ENCODE measurements around the gene CABLES1.
"Not testable (repeated sequence)": the region's sequence is repeated elsewhere in the genome, so short reads cannot be mapped to it uniquely, and the experiment has no call there.

CABLES1 gene

GRCh38 chr18:23105030-23105429 is 30.3 kb upstream of the CABLES1 start:
- FAIRE-seq = no peak
- TF ChIP-seq CTCF (IDR thresholded peaks at IDR 0.05; ENCODE audit: insufficient read depth, missing control alignments) = no peak
- no peak for DNase-seq (ENCODE audit: insufficient read length, low spot score)

- no peak for FAIRE-seq
- DNase-seq (ENCODE audit: insufficient read length, low spot score) = no peak
- TF ChIP-seq CTCF (IDR thresholded peaks at IDR 0.05; ENCODE audit: insufficient read depth, missing control alignments) = no peak
These were observed 29.6 kb upstream of the CABLES1 start for GRCh38 chr18:23105581-23106219.

DNA sequence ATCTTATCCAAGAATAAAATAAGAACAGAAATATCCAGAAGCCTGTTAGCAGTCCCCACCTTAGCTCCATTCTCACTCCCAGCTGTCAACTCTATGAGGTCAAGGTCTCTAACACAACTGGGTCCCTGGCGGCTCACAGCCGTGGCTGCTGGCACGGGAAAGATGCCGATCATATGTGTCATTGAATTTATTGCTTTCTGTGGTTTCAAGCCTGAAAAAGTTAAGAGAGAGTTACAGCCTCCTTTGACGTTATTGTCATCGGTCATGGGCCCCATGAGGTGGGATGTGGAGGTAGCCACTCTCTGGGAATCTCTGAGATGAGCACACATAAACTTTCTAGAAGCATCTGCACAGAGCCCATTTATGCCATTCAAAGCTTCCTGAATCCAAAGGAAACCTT is 28.7 kb upstream of the CABLES1 start:
- DNase-seq (ENCODE audit: insufficient read length, low spot score) = no peak
- TF ChIP-seq CTCF (IDR thresholded peaks at IDR 0.05; ENCODE audit: insufficient read depth, missing control alignments) = no peak
- no peak for FAIRE-seq

DNA sequence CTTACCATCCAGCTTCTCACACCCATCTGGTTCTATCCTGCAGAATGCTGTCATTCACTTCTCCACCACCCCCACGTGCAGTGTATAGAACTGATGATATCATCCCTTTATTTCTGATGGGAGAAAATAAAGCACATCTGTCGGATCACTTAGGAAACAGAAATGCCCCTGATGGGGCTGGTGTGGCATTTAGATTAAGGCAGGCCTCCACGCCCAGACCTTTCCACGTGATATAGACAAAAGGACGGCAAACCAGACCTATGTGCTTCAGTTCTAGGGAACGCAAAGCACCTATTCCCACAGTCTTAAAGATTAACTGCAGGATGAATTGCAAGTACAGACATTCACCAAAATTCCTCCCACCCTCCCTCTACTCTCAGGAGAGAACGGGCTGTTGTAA is 27.6 kb upstream of the CABLES1 start:
- FAIRE-seq = no peak
- DNase-seq (ENCODE audit: insufficient read length, low spot score) = no peak
- TF ChIP-seq CTCF (IDR thresholded peaks at IDR 0.05; ENCODE audit: insufficient read depth, missing control alignments) = no peak

GRCh38 chr18:23108496-23108895 is 26.8 kb upstream of the CABLES1 start:
- DNase-seq (ENCODE audit: insufficient read length, low spot score) = no peak
- TF ChIP-seq CTCF (IDR thresholded peaks at IDR 0.05; ENCODE audit: insufficient read depth, missing control alignments) = no peak

DNA sequence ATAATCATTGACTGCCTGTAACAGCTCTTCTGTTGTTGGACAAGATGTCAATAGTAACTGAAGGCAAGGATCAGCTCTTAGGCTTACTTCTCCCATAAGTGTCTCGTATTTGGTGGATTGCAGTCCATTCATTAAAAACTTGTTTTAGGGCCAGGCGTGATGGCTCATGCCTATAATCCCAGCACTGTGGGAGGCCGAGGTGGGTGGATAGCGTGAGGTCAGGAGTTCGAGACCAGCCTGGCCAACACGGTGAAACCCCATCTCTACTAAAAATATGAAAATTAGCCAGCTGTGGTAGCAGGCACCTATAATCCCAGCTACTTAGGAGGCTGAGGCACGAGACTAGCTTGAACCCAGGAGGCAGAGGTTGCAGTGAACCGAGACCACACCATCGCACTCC is 26.1 kb upstream of the CABLES1 start:
- FAIRE-seq; DNase-seq (ENCODE audit: insufficient read length, low spot score): not testable (repeated sequence)

More at GRCh38 chr18:23108496-23108895, 26.8 kb upstream of the CABLES1 start:
- FAIRE-seq = no peak

DNA sequence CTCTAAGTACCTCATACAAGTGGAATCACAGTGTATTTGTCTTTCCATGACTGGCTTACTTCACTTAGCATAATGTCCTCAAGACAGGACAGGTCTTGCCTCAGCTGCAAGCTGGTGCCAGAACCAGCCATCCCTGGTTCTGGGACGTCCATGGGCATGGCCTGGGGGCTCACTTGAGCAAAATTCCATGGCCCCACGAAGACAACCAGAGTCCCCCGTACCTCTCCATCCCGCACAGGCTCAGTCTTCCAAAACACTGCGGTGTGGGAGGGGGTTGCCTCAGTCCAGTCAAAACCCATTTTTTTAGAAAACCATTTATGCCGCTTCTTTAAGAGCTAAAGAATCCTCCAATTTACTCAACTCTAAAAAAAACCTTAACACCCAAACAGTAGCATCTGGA is 21.7 kb upstream of the CABLES1 start:
- no peak for DNase-seq (ENCODE audit: insufficient read length, low spot score)
- no peak for TF ChIP-seq CTCF (IDR thresholded peaks at IDR 0.05; ENCODE audit: insufficient read depth, missing control alignments)
- FAIRE-seq = no peak
